ENCODE measurements around the gene SYT5.

SYT5 gene

GRCh38 chr19:55145232-55145631 lies 34.9 kb downstream of the SYT5 start:
- DNase-seq (ENCODE audit: low spot score): no peak

- DNase-seq (ENCODE audit: low spot score): no peak
Observed at GRCh38 chr19:55141696-55142095, 38.4 kb downstream of the SYT5 start.

GRCh38 chr19:55137915-55138314 lies 42.2 kb downstream of the SYT5 start:
- no peak for DNase-seq (ENCODE audit: low spot score)

GRCh38 chr19:55136399-55137102 lies 43.5 kb downstream of the SYT5 start:
- DNase-seq (ENCODE audit: low spot score): no peak

- DNase-seq (ENCODE audit: low spot score): no peak
Observed at GRCh38 chr19:55134736-55135135, 45.4 kb downstream of the SYT5 start.

GRCh38 chr19:55133639-55134444 lies 46.2 kb downstream of the SYT5 start:
- DNase-seq (ENCODE audit: low spot score): peak; percentile 43

GRCh38 chr19:55132453-55133129 lies 47.5 kb downstream of the SYT5 start:
- DNase-seq (ENCODE audit: low spot score): no peak

GRCh38 chr19:55131421-55131820 lies 48.7 kb downstream of the SYT5 start:
- no peak for DNase-seq (ENCODE audit: low spot score)
